ENCODE measurements around the gene TSPAN5.

DNA sequence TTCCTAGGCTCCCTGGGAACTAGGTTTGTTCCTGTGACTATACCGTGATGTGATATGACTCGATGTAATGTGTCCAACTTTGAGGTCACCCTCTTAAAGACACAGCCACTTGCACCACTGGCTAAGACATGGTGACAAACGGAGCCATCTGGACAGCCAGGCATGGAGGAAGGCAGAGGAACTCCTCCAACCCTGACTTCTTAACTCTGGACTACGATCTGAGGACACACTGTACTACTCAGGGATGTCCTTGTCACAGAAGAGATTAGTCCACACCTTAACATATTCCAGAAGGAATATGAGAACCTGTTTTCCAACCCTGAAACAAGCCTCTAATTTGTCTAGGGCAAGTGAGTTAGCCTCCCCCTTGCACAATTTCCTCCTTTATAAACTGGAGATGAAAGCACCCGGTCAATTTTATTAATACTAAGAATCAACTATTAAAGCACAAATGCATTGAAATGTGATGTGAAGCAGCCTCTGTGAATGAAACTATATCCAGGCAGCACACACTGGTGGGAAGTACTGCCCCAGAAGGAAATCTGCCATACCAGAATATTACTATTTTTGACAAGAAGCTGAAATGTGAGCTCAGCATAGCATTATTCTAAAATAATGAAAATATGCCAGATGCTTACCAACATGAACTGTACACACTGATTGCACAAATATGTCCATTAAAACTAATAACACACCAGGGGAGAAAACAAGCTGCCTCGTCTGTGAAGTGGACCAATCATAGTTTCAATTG is 47.3 kb downstream of the TSPAN5 start:
- TF ChIP-seq, protein P1, sequence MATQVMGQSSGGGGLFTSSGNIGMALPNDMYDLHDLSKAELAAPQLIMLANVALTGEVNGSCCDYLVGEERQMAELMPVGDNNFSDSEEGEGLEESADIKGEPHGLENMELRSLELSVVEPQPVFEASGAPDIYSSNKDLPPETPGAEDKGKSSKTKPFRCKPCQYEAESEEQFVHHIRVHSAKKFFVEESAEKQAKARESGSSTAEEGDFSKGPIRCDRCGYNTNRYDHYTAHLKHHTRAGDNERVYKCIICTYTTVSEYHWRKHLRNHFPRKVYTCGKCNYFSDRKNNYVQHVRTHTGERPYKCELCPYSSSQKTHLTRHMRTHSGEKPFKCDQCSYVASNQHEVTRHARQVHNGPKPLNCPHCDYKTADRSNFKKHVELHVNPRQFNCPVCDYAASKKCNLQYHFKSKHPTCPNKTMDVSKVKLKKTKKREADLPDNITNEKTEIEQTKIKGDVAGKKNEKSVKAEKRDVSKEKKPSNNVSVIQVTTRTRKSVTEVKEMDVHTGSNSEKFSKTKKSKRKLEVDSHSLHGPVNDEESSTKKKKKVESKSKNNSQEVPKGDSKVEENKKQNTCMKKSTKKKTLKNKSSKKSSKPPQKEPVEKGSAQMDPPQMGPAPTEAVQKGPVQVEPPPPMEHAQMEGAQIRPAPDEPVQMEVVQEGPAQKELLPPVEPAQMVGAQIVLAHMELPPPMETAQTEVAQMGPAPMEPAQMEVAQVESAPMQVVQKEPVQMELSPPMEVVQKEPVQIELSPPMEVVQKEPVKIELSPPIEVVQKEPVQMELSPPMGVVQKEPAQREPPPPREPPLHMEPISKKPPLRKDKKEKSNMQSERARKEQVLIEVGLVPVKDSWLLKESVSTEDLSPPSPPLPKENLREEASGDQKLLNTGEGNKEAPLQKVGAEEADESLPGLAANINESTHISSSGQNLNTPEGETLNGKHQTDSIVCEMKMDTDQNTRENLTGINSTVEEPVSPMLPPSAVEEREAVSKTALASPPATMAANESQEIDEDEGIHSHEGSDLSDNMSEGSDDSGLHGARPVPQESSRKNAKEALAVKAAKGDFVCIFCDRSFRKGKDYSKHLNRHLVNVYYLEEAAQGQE (IDR thresholded peaks at IDR 0.05; ENCODE audit: low read depth, low read length): no peak
- TF ChIP-seq EP300 (IDR thresholded peaks at IDR 0.05; ENCODE audit: borderline replicate concordance in 1 of 2, low read depth in 1 of 2, low read length in 1 of 2) (no peak), NFIC (IDR thresholded peaks at IDR 0.05; ENCODE audit: borderline replicate concordance) (no peak), RXRA (IDR thresholded peaks at IDR 0.05; ENCODE audit: borderline replicate concordance, low read depth) (no peak), RAD21 (IDR thresholded peaks at IDR 0.05; ENCODE audit: low read length) (no peak), RFX5 (IDR thresholded peaks at IDR 0.05; ENCODE audit: low read length) (no peak), SIN3A (IDR thresholded peaks at IDR 0.05; ENCODE audit: borderline replicate concordance, low read depth, low read length) (no peak), TAF1 (IDR thresholded peaks at IDR 0.05; ENCODE audit: borderline replicate concordance, low read depth, low read length) (no peak), CHD2 (IDR thresholded peaks at IDR 0.05; ENCODE audit: low read length, partially characterized antibody) (no peak), FOXM1 (IDR thresholded peaks at IDR 0.05; ENCODE audit: low read depth) (no peak)
- TF ChIP-seq, protein P2, sequence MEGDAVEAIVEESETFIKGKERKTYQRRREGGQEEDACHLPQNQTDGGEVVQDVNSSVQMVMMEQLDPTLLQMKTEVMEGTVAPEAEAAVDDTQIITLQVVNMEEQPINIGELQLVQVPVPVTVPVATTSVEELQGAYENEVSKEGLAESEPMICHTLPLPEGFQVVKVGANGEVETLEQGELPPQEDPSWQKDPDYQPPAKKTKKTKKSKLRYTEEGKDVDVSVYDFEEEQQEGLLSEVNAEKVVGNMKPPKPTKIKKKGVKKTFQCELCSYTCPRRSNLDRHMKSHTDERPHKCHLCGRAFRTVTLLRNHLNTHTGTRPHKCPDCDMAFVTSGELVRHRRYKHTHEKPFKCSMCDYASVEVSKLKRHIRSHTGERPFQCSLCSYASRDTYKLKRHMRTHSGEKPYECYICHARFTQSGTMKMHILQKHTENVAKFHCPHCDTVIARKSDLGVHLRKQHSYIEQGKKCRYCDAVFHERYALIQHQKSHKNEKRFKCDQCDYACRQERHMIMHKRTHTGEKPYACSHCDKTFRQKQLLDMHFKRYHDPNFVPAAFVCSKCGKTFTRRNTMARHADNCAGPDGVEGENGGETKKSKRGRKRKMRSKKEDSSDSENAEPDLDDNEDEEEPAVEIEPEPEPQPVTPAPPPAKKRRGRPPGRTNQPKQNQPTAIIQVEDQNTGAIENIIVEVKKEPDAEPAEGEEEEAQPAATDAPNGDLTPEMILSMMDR (IDR thresholded peaks at IDR 0.05): no peak
- TF ChIP-seq, protein P3, sequence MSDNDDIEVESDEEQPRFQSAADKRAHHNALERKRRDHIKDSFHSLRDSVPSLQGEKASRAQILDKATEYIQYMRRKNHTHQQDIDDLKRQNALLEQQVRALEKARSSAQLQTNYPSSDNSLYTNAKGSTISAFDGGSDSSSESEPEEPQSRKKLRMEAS (IDR thresholded peaks at IDR 0.05; ENCODE audit: low read depth): no peak
- TF ChIP-seq, protein P4, sequence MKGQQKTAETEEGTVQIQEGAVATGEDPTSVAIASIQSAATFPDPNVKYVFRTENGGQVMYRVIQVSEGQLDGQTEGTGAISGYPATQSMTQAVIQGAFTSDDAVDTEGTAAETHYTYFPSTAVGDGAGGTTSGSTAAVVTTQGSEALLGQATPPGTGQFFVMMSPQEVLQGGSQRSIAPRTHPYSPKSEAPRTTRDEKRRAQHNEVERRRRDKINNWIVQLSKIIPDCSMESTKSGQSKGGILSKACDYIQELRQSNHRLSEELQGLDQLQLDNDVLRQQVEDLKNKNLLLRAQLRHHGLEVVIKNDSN (IDR thresholded peaks at IDR 0.05; ENCODE audit: borderline replicate concordance, low read depth): no peak
- TF ChIP-seq, protein P5, sequence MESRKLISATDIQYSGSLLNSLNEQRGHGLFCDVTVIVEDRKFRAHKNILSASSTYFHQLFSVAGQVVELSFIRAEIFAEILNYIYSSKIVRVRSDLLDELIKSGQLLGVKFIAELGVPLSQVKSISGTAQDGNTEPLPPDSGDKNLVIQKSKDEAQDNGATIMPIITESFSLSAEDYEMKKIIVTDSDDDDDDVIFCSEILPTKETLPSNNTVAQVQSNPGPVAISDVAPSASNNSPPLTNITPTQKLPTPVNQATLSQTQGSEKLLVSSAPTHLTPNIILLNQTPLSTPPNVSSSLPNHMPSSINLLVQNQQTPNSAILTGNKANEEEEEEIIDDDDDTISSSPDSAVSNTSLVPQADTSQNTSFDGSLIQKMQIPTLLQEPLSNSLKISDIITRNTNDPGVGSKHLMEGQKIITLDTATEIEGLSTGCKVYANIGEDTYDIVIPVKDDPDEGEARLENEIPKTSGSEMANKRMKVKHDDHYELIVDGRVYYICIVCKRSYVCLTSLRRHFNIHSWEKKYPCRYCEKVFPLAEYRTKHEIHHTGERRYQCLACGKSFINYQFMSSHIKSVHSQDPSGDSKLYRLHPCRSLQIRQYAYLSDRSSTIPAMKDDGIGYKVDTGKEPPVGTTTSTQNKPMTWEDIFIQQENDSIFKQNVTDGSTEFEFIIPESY (IDR thresholded peaks at IDR 0.05; ENCODE audit: borderline replicate concordance, low read depth): no peak

Data from SK-N-SH (cell line).